ENCODE measurements around the gene RASA3.
A peak's percentile ranks its signal among the peaks of the same experiment; 100 is the strongest.

RASA3 gene

DNA sequence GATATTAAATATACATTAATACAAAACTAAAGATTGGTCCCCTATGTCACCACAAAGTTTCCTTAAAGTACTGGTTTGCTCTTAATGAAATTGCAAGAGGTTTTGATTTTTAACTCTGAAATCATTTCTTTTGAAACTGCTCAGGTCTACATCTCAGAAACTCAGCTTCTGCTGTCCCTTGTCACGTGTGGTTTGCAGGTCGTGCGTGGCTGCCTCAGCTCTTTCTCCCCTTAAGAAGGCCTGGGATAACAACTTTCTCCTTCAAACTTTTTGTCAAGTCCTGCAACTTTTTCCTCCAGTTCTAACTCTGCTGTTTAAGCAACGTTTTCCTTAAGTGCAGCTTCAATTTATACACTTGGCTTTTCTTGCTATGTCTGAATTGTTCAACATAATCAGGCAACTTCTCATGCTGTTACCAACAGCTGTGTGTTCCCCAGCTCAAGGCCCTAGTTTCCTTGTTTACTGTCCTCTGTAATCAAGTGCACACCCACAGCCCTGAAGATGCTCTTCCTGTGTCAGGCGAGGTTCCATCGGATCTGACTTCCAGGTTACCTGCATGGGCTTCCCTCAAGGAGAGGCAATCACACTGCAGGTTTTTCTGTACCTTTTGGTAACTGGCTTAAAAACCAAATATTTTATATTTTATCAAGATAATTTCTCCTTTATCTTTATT, 172.0 kb downstream of the RASA3 start:
- H3K36me3 ChIP-seq (ENCODE audit: insufficient read depth, low read length): peaks cover 44% of the 10 kb centered on the region
- no peaks in the 10 kb centered on the region for H3K4me1 ChIP-seq (ENCODE audit: control insufficient read depth, insufficient read depth, low read length)
- H3K27me3 ChIP-seq (ENCODE audit: control insufficient read depth, insufficient read depth, low read length): no peaks in the 10 kb centered on the region
- no peak overlapping the region for H3K4me2 ChIP-seq (ENCODE audit: low read length)
- no peak overlapping the region for H3K9ac ChIP-seq (ENCODE audit: low read depth, low read length)
- H3K4me3 ChIP-seq (ENCODE audit: low read length): no peak overlapping the region
- peaks cover 7% of the 10 kb centered on the region for H3K9me3 ChIP-seq (replicated peaks; ENCODE audit: low read length)

DNA sequence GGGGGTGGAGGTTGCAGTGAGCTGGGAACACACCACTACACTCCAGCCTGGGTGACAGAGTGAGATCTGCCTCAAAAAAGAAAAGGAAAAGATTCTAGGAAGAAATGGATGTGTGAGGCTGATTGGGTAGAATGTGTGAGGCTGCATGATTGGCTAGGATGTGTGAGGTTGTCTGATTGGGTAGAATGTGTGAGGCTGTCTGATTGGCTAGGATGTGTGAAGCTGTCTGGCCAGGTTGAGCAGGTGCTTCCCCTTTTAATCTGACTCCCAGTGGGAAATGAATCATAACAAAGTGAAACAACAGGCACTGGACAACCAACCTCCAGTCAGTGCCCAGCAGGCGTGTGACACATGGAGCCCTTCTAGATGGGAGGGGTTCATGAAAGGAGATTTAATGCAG, 173.2 kb downstream of the RASA3 start:
- Histone ChIP-seq H3K9me3 (replicated peaks; ENCODE audit: low read length) (peaks cover 7% of the 10 kb centered on the region), H3K4me3 (ENCODE audit: low read length) (no peak overlapping the region), H3K27me3 (ENCODE audit: control insufficient read depth, insufficient read depth, low read length) (no peaks in the 10 kb centered on the region), H3K4me1 (ENCODE audit: control insufficient read depth, insufficient read depth, low read length) (no peaks in the 10 kb centered on the region), H3K4me2 (ENCODE audit: low read length) (no peak overlapping the region), H3K9ac (ENCODE audit: low read depth, low read length) (no peak overlapping the region), H3K36me3 (ENCODE audit: insufficient read depth, low read length) (peaks cover 45% of the 10 kb centered on the region)

DNA sequence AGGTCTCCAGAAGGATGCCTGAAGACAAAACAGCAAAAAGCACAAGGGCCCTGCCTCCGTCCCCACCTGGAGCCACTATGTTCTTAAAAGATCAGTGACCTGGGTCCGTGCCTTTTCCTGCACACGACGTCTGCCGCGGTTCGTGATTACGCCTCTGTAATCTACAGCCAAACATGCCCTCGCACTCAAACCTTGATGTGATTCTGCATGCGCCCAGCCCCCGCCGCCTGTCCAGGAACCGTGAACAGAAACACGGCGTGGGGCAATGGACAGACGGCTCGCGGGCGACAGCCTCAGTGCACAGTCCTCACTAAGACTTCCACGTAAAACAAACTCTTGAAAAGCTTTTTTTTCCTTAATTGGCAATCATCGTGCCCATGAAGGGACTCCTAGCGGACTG, 174.1 kb downstream of the RASA3 start:
- Histone ChIP-seq H3K4me2 (ENCODE audit: low read length) (no peak overlapping the region), H3K4me3 (ENCODE audit: low read length) (no peak overlapping the region), H3K9ac (ENCODE audit: low read depth, low read length) (no peak overlapping the region), H3K27me3 (ENCODE audit: control insufficient read depth, insufficient read depth, low read length) (no peaks in the 10 kb centered on the region), H3K36me3 (ENCODE audit: insufficient read depth, low read length) (peaks cover 50% of the 10 kb centered on the region), H3K9me3 (replicated peaks; ENCODE audit: low read length) (peaks cover 7% of the 10 kb centered on the region), H3K4me1 (ENCODE audit: control insufficient read depth, insufficient read depth, low read length) (no peaks in the 10 kb centered on the region)

DNA sequence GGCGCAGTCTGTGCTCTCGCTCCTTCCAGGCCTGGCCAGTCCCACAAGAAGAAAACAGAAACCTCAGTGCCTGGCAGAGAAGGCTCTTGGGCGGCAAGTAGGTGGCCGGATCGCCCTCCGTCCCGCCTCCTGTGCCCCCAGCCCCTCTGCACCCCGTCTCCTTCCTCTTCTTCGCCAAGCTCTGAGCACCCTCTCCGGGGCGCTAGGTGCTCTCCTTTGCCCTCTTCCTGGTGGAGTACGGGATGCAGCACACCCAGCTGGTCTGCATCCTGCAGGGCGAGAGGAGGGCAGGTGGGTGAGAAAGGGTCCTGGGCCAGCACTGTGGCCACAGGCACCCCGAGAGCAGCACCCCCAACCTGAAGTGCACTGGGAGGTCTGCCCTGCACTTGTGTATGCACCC, 175.9 kb downstream of the RASA3 start:
- H3K4me1 ChIP-seq (ENCODE audit: control insufficient read depth, insufficient read depth, low read length): no peaks in the 10 kb centered on the region
- no peak overlapping the region for H3K9ac ChIP-seq (ENCODE audit: low read depth, low read length)
- H3K4me3 ChIP-seq (ENCODE audit: low read length): no peak overlapping the region
- peaks cover 41% of the 10 kb centered on the region for H3K36me3 ChIP-seq (ENCODE audit: insufficient read depth, low read length)
- peaks cover 7% of the 10 kb centered on the region for H3K9me3 ChIP-seq (replicated peaks; ENCODE audit: low read length)
- H3K4me2 ChIP-seq (ENCODE audit: low read length): no peak overlapping the region
- H3K27me3 ChIP-seq (ENCODE audit: control insufficient read depth, insufficient read depth, low read length): no peaks in the 10 kb centered on the region

DNA sequence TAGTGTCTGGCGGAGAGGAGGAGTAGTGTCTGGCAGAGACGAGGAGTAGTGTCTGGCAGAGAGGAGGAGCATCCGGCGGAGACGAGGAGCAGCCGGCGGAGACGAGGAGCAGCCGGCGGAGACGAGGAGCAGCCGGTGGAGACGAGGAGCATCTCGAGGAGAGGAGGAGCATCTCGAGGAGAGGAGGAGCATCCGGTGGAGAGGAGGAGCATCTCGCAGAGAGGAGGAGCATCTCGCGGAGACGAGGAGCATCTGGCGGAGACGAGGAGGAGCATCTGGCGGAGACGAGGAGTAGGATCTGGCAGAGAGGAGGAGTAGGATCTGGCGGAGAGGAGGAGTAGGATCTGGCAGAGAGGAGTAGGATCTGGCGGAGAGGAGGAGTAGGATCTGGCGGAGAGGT, 176.7 kb downstream of the RASA3 start:
- Histone ChIP-seq H3K4me1 (ENCODE audit: control insufficient read depth, insufficient read depth, low read length) (peaks cover 7% of the 10 kb centered on the region), H3K4me2 (ENCODE audit: low read length) (no peak overlapping the region), H3K4me3 (ENCODE audit: low read length) (no peak overlapping the region), H3K27me3 (ENCODE audit: control insufficient read depth, insufficient read depth, low read length) (no peaks in the 10 kb centered on the region), H3K9me3 (replicated peaks; ENCODE audit: low read length) (peaks cover 7% of the 10 kb centered on the region), H3K9ac (ENCODE audit: low read depth, low read length) (no peak overlapping the region), H3K36me3 (ENCODE audit: insufficient read depth, low read length) (peaks cover 39% of the 10 kb centered on the region)

DNA sequence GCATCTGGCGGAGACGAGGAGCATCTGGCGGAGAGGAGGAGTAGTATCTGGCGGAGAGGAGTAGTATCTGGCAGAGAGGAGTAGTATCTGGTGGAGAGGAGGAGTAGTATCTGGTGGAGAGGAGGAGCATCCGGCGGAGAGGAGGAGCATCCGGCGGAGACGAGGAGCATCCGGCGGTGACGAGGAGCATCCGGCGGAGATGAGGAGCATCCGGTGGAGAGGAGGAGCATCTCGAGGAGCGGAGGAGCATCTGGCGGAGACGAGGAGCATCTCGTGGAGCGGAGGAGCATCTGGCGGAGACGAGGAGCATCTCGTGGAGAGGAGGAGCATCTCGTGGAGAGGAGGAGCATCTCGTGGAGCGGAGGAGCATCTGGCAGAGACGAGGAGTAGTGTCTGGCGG, 177.2 kb downstream of the RASA3 start:
- Histone ChIP-seq H3K4me2 (ENCODE audit: low read length) (no peak overlapping the region), H3K4me3 (ENCODE audit: low read length) (no peak overlapping the region), H3K9me3 (replicated peaks; ENCODE audit: low read length) (peaks cover 7% of the 10 kb centered on the region), H3K9ac (ENCODE audit: low read depth, low read length) (no peak overlapping the region), H3K36me3 (ENCODE audit: insufficient read depth, low read length) (peaks cover 35% of the 10 kb centered on the region), H3K4me1 (ENCODE audit: control insufficient read depth, insufficient read depth, low read length) (peaks cover 7% of the 10 kb centered on the region), H3K27me3 (ENCODE audit: control insufficient read depth, insufficient read depth, low read length) (no peaks in the 10 kb centered on the region)

DNA sequence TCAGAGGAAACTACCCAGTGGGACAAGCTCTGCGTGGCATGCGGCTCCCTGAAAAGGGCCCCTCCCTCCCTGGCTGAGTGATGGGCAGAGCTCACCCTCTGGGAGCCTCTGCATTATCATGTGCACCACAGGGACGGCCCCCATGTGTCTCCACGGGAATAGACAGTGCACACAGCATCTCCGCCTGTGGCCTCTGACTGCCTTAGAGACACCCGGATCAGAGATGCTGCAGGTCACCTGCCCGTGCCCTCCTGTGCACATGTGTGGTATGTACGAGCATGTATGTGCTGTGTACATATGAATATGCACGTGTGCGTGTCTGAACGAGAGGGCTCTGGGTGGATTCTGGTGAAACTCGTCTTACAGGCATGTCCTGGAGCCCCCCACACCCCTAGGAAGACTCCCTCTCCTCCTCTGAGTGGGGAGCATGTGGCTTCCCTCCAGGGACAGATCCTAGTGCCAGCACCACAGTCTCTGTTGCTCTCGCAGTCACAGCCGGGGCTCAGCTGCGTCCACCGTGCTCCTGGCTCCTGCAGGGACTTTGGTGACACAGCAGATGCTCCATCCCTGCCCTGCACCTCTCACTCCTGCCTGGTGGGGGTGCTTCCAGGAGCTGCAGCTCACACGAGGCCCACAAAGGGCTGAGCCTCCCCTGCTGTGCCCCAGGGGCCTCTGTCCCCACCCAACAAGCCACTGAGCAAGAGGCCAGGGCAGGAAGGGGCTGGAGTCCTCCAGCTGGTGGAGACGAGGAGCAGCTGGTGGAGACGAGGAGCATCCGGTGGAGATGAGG, 178.2 kb downstream of the RASA3 start:
- Histone ChIP-seq H3K4me1 (ENCODE audit: control insufficient read depth, insufficient read depth, low read length) (peaks cover 7% of the 10 kb centered on the region), H3K36me3 (ENCODE audit: insufficient read depth, low read length) (peaks cover 32% of the 10 kb centered on the region), H3K4me3 (ENCODE audit: low read length) (no peak overlapping the region), H3K27me3 (ENCODE audit: control insufficient read depth, insufficient read depth, low read length) (no peaks in the 10 kb centered on the region), H3K4me2 (ENCODE audit: low read length) (no peak overlapping the region), H3K9ac (ENCODE audit: low read depth, low read length) (no peak overlapping the region), H3K9me3 (replicated peaks; ENCODE audit: low read length) (peaks cover 2% of the 10 kb centered on the region)

DNA sequence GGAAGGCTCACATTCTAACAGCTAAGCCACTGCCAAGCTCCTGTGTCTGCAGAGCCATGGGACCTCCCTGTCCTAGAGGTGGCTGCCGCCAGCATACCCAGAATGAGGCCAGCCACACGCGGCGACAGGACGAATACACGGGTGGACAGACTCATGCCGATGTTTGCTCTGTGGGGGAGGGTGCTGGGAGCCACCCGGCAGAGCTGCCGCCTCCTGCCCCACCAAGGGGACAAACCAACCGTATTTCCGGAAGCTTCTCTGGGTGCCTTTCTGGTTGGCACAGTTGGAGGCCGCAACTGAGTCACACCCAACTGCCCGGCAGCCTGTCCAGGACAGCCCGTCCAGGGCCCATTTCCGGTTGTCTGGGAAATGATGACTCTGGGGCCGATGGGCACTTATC, 178.9 kb downstream of the RASA3 start:
- Histone ChIP-seq H3K36me3 (ENCODE audit: insufficient read depth, low read length) (peaks cover 32% of the 10 kb centered on the region), H3K4me3 (ENCODE audit: low read length) (no peak overlapping the region), H3K9ac (ENCODE audit: low read depth, low read length) (no peak overlapping the region), H3K27me3 (ENCODE audit: control insufficient read depth, insufficient read depth, low read length) (no peaks in the 10 kb centered on the region), H3K4me1 (ENCODE audit: control insufficient read depth, insufficient read depth, low read length) (peaks cover 7% of the 10 kb centered on the region), H3K4me2 (ENCODE audit: low read length) (no peak overlapping the region), H3K9me3 (replicated peaks; ENCODE audit: low read length) (no peaks in the 10 kb centered on the region)

DNA sequence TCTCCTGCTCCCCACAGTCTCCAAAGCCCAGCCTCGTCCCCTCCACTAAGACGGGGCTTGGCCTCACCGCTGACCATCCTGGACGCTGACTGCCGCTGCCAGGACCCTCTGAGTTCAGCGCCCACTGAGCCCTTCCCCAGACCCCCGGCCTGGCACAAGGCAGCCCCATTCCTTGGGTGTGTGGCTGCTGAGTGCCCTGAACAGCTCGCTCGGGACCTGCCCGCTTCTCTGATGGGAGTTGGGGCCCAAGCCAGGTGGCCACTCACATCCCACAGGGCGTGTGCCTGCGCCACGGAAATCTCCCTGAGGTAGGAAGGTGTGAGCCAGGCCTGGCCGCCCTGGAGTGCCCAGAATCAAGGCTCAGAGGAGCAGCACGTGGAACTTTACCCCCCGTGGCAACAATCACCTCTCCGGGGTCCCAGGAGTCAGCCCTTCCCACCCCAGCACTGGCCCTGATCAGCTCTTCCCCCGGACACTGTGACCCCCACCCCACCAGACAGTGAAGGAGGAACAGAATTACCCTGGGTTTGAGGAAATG, 179.4 kb downstream of the RASA3 start:
- Histone ChIP-seq H3K4me3 (ENCODE audit: low read length) (no peak overlapping the region), H3K27me3 (ENCODE audit: control insufficient read depth, insufficient read depth, low read length) (no peaks in the 10 kb centered on the region), H3K4me2 (ENCODE audit: low read length) (no peak overlapping the region), H3K4me1 (ENCODE audit: control insufficient read depth, insufficient read depth, low read length) (peaks cover 11% of the 10 kb centered on the region), H3K36me3 (ENCODE audit: insufficient read depth, low read length) (peaks cover 32% of the 10 kb centered on the region), H3K9me3 (replicated peaks; ENCODE audit: low read length) (no peaks in the 10 kb centered on the region), H3K9ac (ENCODE audit: low read depth, low read length) (no peak overlapping the region)

DNA sequence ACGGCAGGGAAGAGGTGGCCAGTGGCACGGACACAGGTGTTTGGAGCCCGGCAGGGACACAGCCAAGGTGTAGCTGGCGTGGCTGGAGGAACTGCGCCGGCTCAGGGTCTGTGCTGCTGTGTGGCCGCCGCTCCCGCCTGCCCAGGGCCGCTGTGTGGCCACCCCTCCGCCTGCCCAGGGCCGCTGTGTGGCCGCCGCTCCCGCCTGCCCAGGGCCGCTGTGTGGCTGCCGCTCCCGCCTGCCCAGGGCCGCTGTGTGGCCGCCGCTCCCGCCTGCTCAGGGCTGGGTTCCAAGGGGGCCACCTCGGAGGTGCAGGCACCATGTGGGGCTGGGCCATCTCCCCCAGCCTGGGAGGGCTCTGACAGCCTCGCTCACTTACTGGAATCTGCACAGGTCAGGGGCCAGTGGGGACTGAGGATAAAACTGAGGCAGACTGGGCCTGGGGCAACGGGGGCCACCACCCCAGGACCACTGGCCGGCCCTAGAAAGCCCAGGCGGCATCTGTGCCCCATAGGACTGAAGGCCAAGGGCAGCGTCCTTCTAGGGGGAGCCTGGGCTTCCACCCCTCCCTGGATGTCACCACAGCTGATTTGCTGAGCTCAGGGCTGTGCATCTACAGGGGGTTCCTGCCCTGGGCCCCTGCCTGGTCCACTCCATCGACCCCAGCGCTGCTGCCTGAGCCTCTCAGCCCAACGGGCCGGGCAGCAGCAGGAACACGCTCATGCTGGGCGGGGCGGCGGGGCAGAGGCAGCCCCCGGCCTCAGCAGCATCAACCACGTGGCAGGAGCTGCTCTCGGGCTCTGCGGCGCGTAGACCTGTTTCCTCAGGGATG, 180.1 kb downstream of the RASA3 start:
- no peak overlapping the region for H3K4me3 ChIP-seq (ENCODE audit: low read length)
- H3K36me3 ChIP-seq (ENCODE audit: insufficient read depth, low read length): peaks cover 32% of the 10 kb centered on the region
- H3K27me3 ChIP-seq (ENCODE audit: control insufficient read depth, insufficient read depth, low read length): no peaks in the 10 kb centered on the region
- H3K4me2 ChIP-seq (ENCODE audit: low read length): no peak overlapping the region
- H3K9ac ChIP-seq (ENCODE audit: low read depth, low read length): no peak overlapping the region
- no peaks in the 10 kb centered on the region for H3K9me3 ChIP-seq (replicated peaks; ENCODE audit: low read length)
- peaks cover 17% of the 10 kb centered on the region for H3K4me1 ChIP-seq (ENCODE audit: control insufficient read depth, insufficient read depth, low read length)

DNA sequence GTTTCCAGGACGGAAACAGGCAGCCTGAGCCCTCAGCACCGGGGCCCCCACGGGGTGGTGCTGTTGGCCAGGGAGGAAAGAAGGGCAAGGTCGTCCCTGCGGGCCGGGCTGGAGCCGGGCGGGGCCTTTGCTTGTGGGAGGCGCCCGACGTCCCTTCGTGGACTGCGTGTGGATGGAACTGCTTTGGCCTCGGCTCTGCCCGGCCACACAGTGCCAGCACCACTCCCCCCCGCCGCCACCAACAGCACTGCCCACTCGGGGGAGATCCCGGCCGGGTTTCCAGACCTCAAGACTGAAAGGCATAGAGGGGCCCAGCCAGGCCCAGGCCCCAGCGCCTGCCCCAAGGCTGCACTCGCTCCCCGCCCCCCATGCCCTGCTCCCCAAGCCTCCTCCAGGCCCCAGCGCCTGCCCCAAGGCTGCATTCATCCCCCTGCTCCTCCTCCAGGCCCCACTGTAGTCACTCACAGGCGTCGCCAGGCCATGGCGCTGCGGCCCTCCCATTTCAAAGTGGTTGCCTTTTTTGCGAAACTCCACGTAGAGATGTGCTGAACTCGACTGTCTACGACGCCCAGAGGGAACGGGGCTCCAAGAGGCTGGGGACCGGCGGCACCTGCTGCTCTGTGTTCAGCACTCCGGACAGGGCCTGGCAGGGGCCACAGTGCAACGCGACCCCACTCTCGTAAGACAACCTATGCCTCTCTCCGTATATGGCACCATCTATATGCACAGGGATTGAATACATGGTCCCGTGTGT, 181.0 kb downstream of the RASA3 start:
- Histone ChIP-seq H3K4me1 (ENCODE audit: control insufficient read depth, insufficient read depth, low read length) (peaks cover 18% of the 10 kb centered on the region), H3K4me2 (ENCODE audit: low read length) (no peak overlapping the region), H3K36me3 (ENCODE audit: insufficient read depth, low read length) (peaks cover 27% of the 10 kb centered on the region), H3K9ac (ENCODE audit: low read depth, low read length) (peak overlapping the region; percentile 41), H3K4me3 (ENCODE audit: low read length) (no peak overlapping the region), H3K9me3 (replicated peaks; ENCODE audit: low read length) (no peaks in the 10 kb centered on the region), H3K27me3 (ENCODE audit: control insufficient read depth, insufficient read depth, low read length) (no peaks in the 10 kb centered on the region)

Data from skeletal muscle satellite cell (primary cell).